PC-3 (cell line): ENCODE results near the gene OR2L13.

Source experiments
- EZH2 ChIP-seq: fragments of 300-600 bp; sonication (generic); IDR thresholded peaks from one replicate; pipeline ENCODE4 v1.6.1; 2017; ENCODE audit warnings: antibody characterized with exemption, mild to moderate bottlenecking, low read length; ENCODE audit not compliant: unreplicated experiment
- TF ChIP-seq, protein P1 (sequence below): fragments of 300-600 bp; sonication (generic); conservative IDR thresholded peaks from 2 replicates; pipeline ENCODE4 v1.5.1; 2017; ENCODE audit warnings: antibody characterized with exemption, low read depth, mild to moderate bottlenecking, low read length

DNA sequence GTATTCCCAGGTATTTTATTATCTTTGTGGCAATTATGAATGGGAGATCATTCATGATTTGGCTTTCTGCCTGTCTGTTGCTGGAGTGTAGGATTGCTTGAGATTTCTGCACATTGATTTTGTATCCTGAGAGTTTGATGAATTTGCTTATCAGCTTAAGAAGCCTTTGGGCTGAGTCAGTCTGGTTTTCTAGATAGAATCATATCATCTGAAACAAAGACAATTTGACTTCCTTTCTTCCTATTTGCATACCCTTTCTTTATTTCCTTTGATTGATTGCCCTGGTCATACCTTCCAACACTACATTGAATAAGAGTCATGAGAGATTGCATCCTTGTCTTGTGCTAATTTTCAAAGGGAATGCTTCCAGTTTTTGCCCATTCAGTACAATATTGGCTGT, 40.3 kb upstream of the OR2L13 start:
- TF ChIP-seq EZH2 = no peak
- TF ChIP-seq, protein P1, sequence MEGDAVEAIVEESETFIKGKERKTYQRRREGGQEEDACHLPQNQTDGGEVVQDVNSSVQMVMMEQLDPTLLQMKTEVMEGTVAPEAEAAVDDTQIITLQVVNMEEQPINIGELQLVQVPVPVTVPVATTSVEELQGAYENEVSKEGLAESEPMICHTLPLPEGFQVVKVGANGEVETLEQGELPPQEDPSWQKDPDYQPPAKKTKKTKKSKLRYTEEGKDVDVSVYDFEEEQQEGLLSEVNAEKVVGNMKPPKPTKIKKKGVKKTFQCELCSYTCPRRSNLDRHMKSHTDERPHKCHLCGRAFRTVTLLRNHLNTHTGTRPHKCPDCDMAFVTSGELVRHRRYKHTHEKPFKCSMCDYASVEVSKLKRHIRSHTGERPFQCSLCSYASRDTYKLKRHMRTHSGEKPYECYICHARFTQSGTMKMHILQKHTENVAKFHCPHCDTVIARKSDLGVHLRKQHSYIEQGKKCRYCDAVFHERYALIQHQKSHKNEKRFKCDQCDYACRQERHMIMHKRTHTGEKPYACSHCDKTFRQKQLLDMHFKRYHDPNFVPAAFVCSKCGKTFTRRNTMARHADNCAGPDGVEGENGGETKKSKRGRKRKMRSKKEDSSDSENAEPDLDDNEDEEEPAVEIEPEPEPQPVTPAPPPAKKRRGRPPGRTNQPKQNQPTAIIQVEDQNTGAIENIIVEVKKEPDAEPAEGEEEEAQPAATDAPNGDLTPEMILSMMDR = no peak
